HEK293 (cell line): ENCODE measurements around the gene CRTAC1.

Experiments used
- CTCF ChIA-PET: fragments of 350-600 bp; formaldehyde crosslinking; extraction: SDS; loops from one replicate; lab custom pipeline; 2021; ENCODE audit warnings: antibody characterized with exemption; lab: Yijun Ruan, JAX
- POLR2A ChIA-PET: fragments of 300-600 bp; formaldehyde crosslinking; extraction: SDS; loops from one replicate; lab custom pipeline; 2020; ENCODE audit warnings: antibody characterized with exemption, inconsistent platforms; lab: Yijun Ruan, JAX
- H3K27ac ChIP-seq: fragments of 200-500 bp; sonication (Bioruptor generic); 2 replicates; pipeline ENCODE4 v1.5.1; 2014; ENCODE audit warnings: low read depth, low read length, control low read depth, inconsistent platforms; ENCODE audit errors: extremely low read depth
- H3K36me3 ChIP-seq, 2 experiments: fragments of 200-500 bp in 1 of 2; sonication (Bioruptor generic) in 1 of 2; 1 replicate in 1 of 2; 2 replicates in 1 of 2; pipeline ENCODE4 v1.5.1; 2014 to 2017; ENCODE audit warnings: inconsistent platforms in 2 of 2, low read length in 2 of 2; ENCODE audit not compliant: control insufficient read depth in 2 of 2, insufficient read depth in 1 of 2
- H3K4me1 ChIP-seq: fragments of 200-500 bp; sonication (Bioruptor generic); 2 replicates; pipeline ENCODE4 v1.5.1; 2014; ENCODE audit warnings: mild to moderate bottlenecking, low read length, inconsistent platforms; ENCODE audit not compliant: control insufficient read depth, insufficient read depth
- H3K4me3 ChIP-seq: 2 replicates; pipeline ENCODE4 v1.5.1; 2011; ENCODE audit warnings: low read depth, mild to moderate bottlenecking, control low read depth, low read length, moderate library complexity
- H3K9me3 ChIP-seq: fragments of 200-500 bp; sonication (Bioruptor generic); 2 replicates; pipeline ENCODE4 v1.5.1; 2014; ENCODE audit warnings: low read depth, low read length, inconsistent platforms; ENCODE audit not compliant: control insufficient read depth, insufficient read depth
- HOXC10 ChIP-seq: sonication (generic); formaldehyde crosslinking; IDR thresholded peaks from 2 replicates; pipeline ENCODE4 v1.8.1; 2023; ENCODE audit warnings: mild to moderate bottlenecking, missing genetic modification reagents
- INSM2 ChIP-seq: fragments of 450-650 bp; formaldehyde crosslinking; IDR thresholded peaks from 2 replicates; pipeline ENCODE4 v1.5.1; 2016; ENCODE audit warnings: missing biosample characterization, missing genetic modification characterization
- KLF16 ChIP-seq: fragments of 450-650 bp; formaldehyde crosslinking; IDR thresholded peaks from 2 replicates; pipeline ENCODE4 v1.5.1; 2017; ENCODE audit warnings: missing biosample characterization, missing genetic modification characterization
- KLF17 ChIP-seq: fragments of 450-650 bp; formaldehyde crosslinking; IDR thresholded peaks from 2 replicates; pipeline ENCODE4 v1.5.1; 2016; ENCODE audit warnings: missing biosample characterization, missing genetic modification characterization
- MYNN ChIP-seq: fragments of 450-650 bp; formaldehyde crosslinking; IDR thresholded peaks from 2 replicates; pipeline ENCODE4 v1.5.1; 2016; ENCODE audit warnings: missing biosample characterization, missing genetic modification characterization, borderline replicate concordance
- OSR2 ChIP-seq: fragments of 450-650 bp; formaldehyde crosslinking; IDR thresholded peaks from 2 replicates; pipeline ENCODE4 v1.5.1; 2016; ENCODE audit warnings: missing biosample characterization, missing genetic modification characterization
- PBX3 ChIP-seq: sonication (generic); formaldehyde crosslinking; IDR thresholded peaks from 2 replicates; pipeline ENCODE4 v1.8.1; 2022; ENCODE audit warnings: mild to moderate bottlenecking, moderate library complexity, missing genetic modification reagents
- PRDM2 ChIP-seq: fragments of 450-650 bp; formaldehyde crosslinking; IDR thresholded peaks from 2 replicates; pipeline ENCODE4 v1.5.1; 2016; ENCODE audit warnings: missing biosample characterization, missing genetic modification characterization, borderline replicate concordance
- PRDM4 ChIP-seq: fragments of 450-650 bp; formaldehyde crosslinking; IDR thresholded peaks from 2 replicates; pipeline ENCODE4 v1.5.1; 2017; ENCODE audit warnings: missing biosample characterization, missing genetic modification characterization
- WT1 ChIP-seq: fragments of 450-650 bp; formaldehyde crosslinking; IDR thresholded peaks from 2 replicates; pipeline ENCODE4 v1.5.1; 2016; ENCODE audit warnings: missing biosample characterization, missing genetic modification characterization
- ZIC2 ChIP-seq: fragments of 450-650 bp; formaldehyde crosslinking; IDR thresholded peaks from 2 replicates; pipeline ENCODE4 v1.5.1; 2016; ENCODE audit warnings: missing biosample characterization, missing genetic modification characterization
- ZNF121 ChIP-seq: fragments of 450-650 bp; formaldehyde crosslinking; IDR thresholded peaks from 2 replicates; pipeline ENCODE4 v1.5.1; 2016; ENCODE audit warnings: missing biosample characterization, missing genetic modification characterization
- ZNF138 ChIP-seq: fragments of 450-650 bp; formaldehyde crosslinking; IDR thresholded peaks from 2 replicates; pipeline ENCODE4 v1.5.1; 2016; ENCODE audit warnings: missing biosample characterization, missing genetic modification characterization, borderline replicate concordance
- ZNF202 ChIP-seq: fragments of 450-650 bp; formaldehyde crosslinking; IDR thresholded peaks from 2 replicates; pipeline ENCODE4 v1.5.1; 2016; ENCODE audit warnings: missing biosample characterization, missing genetic modification characterization, borderline replicate concordance
- ZNF274 ChIP-seq, 2 experiments: fragments of 200-500 bp in 1 of 2; fragments of 450-650 bp in 1 of 2; sonication (Bioruptor generic) in 1 of 2; formaldehyde crosslinking in 1 of 2; IDR thresholded peaks; 2 replicates each; pipeline versions ENCODE4 v1.5.1 to v1.6.1; 2014 to 2016; ENCODE audit warnings: borderline replicate concordance in 1 of 2, inconsistent platforms in 1 of 2, low read length in 1 of 2, missing biosample characterization in 1 of 2, missing genetic modification characterization in 1 of 2
- ZNF324 ChIP-seq: fragments of 450-650 bp; formaldehyde crosslinking; IDR thresholded peaks from 2 replicates; pipeline ENCODE4 v1.5.1; 2016; ENCODE audit warnings: missing biosample characterization, missing genetic modification characterization
- ZNF350 ChIP-seq: fragments of 450-650 bp; formaldehyde crosslinking; IDR thresholded peaks from 2 replicates; pipeline ENCODE4 v1.5.0; 2017; ENCODE audit warnings: missing biosample characterization, mild to moderate bottlenecking, missing genetic modification characterization
- ZNF549 ChIP-seq: fragments of 450-650 bp; IDR thresholded peaks from 2 replicates; pipeline ENCODE4 v1.5.1; 2018; ENCODE audit warnings: missing biosample characterization, missing genetic modification characterization, mild to moderate bottlenecking, inconsistent platforms, moderate library complexity
- ZNF658 ChIP-seq: fragments of 450-650 bp; formaldehyde crosslinking; IDR thresholded peaks from 2 replicates; pipeline ENCODE4; 2016; ENCODE audit warnings: missing biosample characterization, missing genetic modification characterization
- TF ChIP-seq, protein P1 (sequence below): fragments of 450-650 bp; formaldehyde crosslinking; IDR thresholded peaks from 2 replicates; pipeline ENCODE4 v1.5.1; 2016; ENCODE audit warnings: missing biosample characterization, missing genetic modification characterization

The CRTAC1 gene

DNA sequence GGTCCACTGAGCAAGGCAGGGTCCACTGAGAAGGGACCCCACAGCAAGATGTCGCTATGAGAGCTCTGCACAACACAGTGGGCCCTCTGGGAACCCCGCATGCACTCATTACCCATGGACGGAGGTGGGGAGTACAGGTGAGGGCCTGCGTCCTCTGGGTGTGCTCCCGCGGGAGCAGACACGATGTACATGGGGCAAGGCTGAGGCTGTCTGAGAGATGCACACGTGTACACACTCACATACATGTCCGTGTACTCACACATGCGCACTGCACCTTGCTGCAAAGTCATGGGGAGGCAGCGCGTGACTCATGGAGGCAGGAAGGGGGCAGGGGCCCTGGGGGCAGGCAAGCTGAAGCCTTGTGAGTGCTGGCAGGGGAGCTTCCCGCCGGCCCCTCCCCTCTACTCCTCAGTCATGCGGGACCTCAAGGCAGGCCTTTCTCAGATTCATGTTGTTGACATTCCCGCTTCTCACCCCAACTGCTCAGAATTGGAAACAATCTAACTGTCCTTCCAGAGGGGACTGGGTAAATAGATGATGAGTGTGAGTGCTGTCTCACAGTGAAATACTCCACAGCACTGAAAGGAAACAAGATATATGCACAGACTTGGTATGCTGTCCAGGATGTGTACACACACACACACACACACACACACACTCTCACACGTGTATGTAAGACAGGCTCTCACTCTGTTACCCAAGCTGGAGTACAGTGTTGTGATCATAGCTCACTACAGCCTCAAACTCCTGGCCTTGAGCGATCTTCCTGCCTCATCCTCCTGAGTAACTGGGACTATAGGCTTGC, 140.8 kb downstream of the CRTAC1 start (continued):
- TF ChIP-seq PRDM2 (tag by site-specific recombination) (no peak), OSR2 (tag by site-specific recombination) (0 out of 2 replicates have a peak, but pooled peaks have one; percentile 7), MYNN (peak; percentile 14; the same call in 1 of the 2 replicates), WT1 (tag by site-specific recombination) (peak; percentile 95), PRDM4 (tag by site-specific recombination) (no peak), KLF17 (peak; percentile 80)

- Histone ChIP-seq H3K9me3 (no peaks in the 10 kb centered on the region), H3K4me3 (peak overlapping the region; percentile 0; the same call in 1 of the 2 replicates), H3K36me3 (no peaks in the 10 kb centered on the region), H3K27ac (peak overlapping the region; percentile 78), H3K4me1 (peaks cover 17% of the 10 kb centered on the region)
- POLR2A ChIA-PET: interaction anchor here (0.6 to 2.0 kb wide), 13 partner anchors 9 to 572 kb away, joined by 3 to 7 read pairs (median 4); partner anchors contain the start of genes AVPI1, CRTAC1, R3HCC1L and ZFYVE27
- CTCF ChIA-PET: interaction anchor here (0.6 to 2.8 kb wide), 11 partner anchors 10 to 610 kb away, joined by 3 to 12 read pairs (median 4); no protein-coding TSS in a partner anchor
- TF ChIP-seq KLF16: no peak
- TF ChIP-seq ZNF658 (tag by site-specific recombination): no peak
- no peak; the same call in 1 of the 2 replicates for TF ChIP-seq INSM2 (tag by site-specific recombination)
- TF ChIP-seq, protein P1, sequence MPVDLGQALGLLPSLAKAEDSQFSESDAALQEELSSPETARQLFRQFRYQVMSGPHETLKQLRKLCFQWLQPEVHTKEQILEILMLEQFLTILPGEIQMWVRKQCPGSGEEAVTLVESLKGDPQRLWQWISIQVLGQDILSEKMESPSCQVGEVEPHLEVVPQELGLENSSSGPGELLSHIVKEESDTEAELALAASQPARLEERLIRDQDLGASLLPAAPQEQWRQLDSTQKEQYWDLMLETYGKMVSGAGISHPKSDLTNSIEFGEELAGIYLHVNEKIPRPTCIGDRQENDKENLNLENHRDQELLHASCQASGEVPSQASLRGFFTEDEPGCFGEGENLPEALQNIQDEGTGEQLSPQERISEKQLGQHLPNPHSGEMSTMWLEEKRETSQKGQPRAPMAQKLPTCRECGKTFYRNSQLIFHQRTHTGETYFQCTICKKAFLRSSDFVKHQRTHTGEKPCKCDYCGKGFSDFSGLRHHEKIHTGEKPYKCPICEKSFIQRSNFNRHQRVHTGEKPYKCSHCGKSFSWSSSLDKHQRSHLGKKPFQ (tag by site-specific recombination): no peak
- no peak for TF ChIP-seq HOXC10
- no peak for TF ChIP-seq ZNF121 (tag by site-specific recombination)
- no peak for TF ChIP-seq ZNF350 (tag by site-specific recombination)
- TF ChIP-seq ZNF324: no peak
- no peak for TF ChIP-seq ZNF138 (tag by site-specific recombination)
- TF ChIP-seq ZNF274 (IDR thresholded peaks at IDR 0.05; ENCODE audit: low read length): no peak
- TF ChIP-seq ZNF274 (tag by site-specific recombination; IDR thresholded peaks at IDR 0.05; ENCODE audit: borderline replicate concordance): no peak
- TF ChIP-seq ZIC2 (tag by site-specific recombination): no peak
- no peak for TF ChIP-seq PBX3
- TF ChIP-seq ZNF549 (tag by site-specific recombination): no peak
- TF ChIP-seq ZNF202 (tag by site-specific recombination): no peak
Measured at GRCh38 chr10:97888641-97889262, 141.7 kb downstream of the CRTAC1 start.
